Astrocyte of the cerebellum (primary cell): ENCODE measurements around the gene CYTH1.

Source experiments
- DNase-seq: peaks from one replicate; pipeline ENCODE4 v3.0.0-alpha.2; 2011; ENCODE audit warnings: low read depth
- H3K4me3 ChIP-seq: 2 replicates; pipeline ENCODE4 v1.5.1; 2011; ENCODE audit warnings: mild to moderate bottlenecking, low read depth, low read length, moderate library complexity
- in situ Hi-C: cut with HindIII; loops from 2 replicates; pipeline ENCODE4 v1.10.0; 2017; ENCODE audit warnings: low sequenced_read_pairs
- TF ChIP-seq, protein P1 (sequence below): IDR thresholded peaks from 2 replicates; pipeline ENCODE4 v1.5.1; 2012; ENCODE audit warnings: low read length, low read depth, moderate library complexity, mild to moderate bottlenecking; ENCODE audit errors: missing control alignments

CYTH1 gene

DNA sequence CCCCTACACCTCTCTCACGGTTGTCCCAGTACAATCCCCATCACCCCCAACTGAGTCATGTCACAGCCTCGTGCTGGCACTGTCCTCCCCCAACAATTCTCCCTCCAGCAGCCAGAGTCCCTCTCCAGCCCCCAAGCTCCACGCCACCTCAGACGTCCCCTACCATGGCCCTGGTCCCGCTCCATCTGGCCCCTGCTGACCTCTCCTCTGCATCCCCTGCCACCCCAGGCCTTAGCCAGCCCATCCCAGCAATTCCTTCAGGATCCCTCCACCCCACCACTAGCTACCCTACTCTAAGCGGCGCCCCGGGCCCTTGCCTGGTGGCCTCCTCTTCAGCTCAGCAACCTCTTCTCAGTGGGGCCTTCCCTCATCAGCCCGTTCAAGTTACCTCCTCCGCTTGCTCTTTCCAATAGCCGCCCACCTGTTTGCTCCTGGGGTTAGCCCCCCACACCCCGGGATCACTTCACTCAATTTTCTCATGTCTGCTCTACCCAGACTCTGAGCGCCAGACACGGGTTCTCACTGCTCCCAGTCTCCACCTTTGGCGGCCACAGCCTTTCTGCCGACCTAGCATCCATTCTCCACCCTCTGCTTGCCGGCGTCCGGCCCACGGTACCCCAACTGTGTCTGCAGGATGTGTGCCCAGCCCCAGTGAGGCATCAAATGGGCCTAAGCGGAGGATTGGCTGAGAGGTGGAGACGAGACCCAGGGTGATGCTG lies 112.7 kb downstream of the CYTH1 start:
- in situ Hi-C loops: no loop called here
- DNase-seq: no peak
- no peak overlapping the region for H3K4me3 ChIP-seq
- TF ChIP-seq, protein P1, sequence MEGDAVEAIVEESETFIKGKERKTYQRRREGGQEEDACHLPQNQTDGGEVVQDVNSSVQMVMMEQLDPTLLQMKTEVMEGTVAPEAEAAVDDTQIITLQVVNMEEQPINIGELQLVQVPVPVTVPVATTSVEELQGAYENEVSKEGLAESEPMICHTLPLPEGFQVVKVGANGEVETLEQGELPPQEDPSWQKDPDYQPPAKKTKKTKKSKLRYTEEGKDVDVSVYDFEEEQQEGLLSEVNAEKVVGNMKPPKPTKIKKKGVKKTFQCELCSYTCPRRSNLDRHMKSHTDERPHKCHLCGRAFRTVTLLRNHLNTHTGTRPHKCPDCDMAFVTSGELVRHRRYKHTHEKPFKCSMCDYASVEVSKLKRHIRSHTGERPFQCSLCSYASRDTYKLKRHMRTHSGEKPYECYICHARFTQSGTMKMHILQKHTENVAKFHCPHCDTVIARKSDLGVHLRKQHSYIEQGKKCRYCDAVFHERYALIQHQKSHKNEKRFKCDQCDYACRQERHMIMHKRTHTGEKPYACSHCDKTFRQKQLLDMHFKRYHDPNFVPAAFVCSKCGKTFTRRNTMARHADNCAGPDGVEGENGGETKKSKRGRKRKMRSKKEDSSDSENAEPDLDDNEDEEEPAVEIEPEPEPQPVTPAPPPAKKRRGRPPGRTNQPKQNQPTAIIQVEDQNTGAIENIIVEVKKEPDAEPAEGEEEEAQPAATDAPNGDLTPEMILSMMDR: no peak

DNA sequence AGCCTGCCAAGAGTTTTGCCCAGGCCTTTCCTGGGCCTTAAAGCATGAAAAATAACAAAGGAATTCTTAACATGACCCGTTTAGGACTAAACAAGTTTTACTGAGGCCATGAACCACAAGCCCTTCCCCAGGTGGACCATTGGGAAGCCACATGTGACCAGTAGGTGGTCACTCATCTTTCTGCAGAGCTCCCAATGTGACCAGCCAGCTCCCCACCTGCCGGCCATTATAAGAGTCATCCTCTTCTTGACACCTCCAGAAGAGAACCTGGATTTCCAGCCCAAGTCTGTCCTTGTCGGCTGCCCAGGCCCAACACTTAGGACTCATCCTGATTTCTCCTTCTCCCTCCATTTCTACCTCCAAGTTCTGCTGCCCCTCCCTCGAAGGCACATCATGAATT lies 113.2 kb downstream of the CYTH1 start:
- DNase-seq: no peak
- H3K4me3 ChIP-seq: no peak overlapping the region
- in situ Hi-C loops: no loop called here
- TF ChIP-seq, protein P1: no peak

DNA sequence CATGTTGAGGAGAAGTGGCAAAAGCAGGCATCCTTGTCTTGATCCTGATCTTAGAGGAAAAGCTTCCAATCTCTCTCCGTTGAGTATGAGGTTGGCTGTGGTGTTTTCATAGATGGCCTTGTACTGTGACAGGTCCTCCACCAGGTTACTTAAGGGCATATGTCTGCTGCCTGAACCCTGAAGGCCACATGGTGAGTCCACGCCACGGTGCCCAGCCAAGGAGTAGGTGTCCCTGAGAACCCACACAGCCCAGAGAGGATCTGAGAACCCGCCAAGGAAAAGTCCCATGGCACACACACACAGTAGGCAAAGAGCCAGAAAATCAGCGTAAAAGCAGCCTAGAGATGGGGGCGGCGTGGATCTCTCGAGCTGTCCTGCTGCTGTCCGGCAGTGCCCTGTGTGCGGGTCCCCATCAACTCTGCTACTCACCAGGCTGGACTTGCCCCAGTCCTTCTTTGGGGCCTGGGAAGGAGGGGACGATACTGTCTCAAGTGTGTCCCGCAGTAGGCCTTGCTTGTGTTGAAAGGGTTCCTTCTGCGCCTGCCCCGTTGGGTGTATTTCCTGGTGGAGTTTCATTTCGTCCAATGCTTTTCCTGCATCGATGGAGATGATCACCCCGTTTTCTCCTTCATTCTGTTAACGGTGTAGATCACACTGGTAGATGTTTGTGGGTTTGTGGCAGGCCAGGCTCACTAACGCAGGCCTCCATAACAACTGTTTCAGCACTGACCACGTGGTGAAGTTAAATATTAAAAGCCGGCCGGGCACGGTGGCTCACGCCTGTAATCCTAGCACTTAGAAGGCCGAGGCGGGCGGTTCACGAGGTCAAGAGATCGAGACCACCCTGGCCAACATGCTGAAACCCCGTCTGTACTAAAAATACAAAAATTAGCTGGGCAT lies 114.1 kb downstream of the CYTH1 start:
- H3K4me3 ChIP-seq: no peak overlapping the region
- no peak for DNase-seq
- TF ChIP-seq, protein P1: no peak
- in situ Hi-C loops: no loop called here

DNA sequence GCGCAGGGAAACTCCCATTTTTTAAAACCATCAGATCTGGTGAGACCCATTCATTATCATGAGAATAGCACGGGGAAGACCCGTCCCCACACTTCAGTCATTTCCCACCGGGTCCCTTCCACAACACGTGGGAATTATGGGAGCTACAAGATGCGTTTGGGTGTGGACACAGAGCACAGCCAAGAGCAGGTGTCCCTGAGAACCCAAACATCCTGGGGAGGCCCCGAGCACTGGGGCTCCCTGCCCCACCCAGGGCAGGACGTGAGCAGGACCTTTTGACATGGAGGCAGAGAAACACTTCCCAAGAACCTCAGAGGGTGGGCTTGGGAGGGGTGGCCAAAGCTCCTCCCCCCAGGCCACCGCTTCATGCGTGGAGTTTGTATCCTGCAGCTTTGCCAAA lies 115.0 kb downstream of the CYTH1 start:
- no peak overlapping the region for H3K4me3 ChIP-seq
- DNase-seq: no peak
- in situ Hi-C loops: no loop called here
- TF ChIP-seq, protein P1: no peak

DNA sequence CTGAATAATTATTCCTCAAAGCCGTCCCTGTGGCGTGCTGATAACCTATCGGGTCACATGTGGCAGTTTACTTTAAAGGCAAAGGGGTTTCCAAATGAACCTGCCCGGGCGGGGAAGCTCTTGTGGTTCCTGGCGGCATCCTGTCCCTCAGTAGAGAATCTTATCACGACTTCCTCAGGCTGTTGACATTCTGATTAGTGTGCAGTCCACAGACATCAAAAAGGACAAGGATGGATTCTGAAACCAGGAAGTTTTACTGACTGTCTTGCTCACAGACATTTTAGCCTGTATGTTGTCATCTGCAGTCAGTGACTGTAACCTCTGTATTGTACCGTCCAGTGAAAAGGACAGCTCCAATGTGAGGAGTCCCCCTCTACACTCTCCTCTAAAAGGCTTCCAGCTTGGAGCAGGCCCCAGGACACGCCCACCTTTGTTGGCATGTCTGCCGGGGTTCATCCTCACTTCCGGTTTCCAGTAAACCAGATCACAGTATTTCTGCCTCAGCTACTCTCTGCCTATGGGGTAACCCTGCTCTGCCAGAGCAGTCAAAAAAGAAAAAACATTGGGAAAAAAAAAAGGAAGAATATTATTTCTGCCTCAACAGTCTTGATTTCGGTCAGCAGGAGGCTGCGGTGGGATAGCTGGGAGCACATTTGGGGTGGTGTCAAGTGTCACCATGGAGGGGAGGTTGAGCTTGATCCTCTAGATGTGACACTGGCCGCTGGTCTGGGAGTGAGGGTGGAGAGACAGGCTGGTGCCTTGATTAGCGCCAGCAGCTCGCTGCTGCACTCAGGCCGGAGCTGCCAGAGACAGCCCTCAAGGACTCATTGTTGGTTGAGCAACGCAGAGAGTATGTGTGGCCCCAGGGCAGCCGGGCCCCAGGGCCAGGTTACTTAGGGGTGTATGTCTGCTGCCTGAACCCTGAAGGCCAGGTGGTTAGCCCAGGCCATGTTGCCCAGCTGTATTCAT lies 115.8 kb downstream of the CYTH1 start:
- in situ Hi-C loops: no loop called here
- no peak for DNase-seq
- TF ChIP-seq, protein P1: no peak
- no peak overlapping the region for H3K4me3 ChIP-seq
